ENCODE measurements around the gene SLC29A2.

DNA sequence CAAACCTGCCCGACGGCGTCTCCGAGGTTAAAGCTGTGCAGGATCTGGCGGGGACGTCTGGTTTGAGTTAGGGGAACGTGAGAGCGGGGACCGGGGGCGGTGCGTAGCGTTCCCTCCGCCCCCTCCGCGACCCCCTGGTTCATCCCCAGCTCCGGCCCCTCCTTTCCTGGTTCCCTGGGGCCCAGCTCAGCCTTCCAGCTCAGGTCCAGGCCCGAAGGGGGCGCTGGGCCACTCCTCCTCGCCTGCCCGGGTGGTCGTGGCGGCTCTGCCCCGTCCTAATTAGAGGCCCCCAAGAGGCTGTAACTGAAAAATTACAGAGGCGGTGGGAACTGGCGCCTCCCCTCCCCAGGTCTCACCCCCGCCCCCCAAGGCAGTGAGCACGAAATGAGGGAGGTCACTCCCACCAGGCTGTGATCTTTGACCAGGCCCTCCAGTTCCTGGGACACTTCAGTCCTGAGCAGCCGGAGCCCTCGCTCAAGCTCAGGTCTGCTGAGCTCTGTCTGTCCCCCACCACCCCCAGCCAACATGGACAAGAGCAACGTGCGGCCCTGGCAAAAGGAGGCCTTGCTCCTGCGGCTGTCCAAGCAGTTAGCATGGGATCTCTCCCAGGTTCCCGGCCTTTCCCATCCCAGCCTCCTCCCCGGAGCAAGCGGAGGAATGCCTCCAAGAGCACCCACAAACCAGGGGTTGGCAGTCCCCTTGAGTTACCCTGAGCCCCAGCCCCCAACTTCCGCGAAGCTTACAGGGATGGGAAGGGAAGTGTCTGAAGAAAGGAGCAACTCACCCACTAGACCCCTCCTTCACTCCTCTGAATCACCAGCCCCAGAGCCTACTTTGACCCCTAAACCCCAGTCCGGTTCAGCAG is 58.0 kb downstream of the SLC29A2 start:
- TF ChIP-seq, protein P1, sequence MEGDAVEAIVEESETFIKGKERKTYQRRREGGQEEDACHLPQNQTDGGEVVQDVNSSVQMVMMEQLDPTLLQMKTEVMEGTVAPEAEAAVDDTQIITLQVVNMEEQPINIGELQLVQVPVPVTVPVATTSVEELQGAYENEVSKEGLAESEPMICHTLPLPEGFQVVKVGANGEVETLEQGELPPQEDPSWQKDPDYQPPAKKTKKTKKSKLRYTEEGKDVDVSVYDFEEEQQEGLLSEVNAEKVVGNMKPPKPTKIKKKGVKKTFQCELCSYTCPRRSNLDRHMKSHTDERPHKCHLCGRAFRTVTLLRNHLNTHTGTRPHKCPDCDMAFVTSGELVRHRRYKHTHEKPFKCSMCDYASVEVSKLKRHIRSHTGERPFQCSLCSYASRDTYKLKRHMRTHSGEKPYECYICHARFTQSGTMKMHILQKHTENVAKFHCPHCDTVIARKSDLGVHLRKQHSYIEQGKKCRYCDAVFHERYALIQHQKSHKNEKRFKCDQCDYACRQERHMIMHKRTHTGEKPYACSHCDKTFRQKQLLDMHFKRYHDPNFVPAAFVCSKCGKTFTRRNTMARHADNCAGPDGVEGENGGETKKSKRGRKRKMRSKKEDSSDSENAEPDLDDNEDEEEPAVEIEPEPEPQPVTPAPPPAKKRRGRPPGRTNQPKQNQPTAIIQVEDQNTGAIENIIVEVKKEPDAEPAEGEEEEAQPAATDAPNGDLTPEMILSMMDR (tag by site-specific recombination; IDR thresholded peaks at IDR 0.05) = no peak
- no peak for TF ChIP-seq ZNF121 (tag by site-specific recombination; IDR thresholded peaks at IDR 0.05)
- TF ChIP-seq ZNF274 (IDR thresholded peaks at IDR 0.05; ENCODE audit: low read length) = no peak
- no peak for TF ChIP-seq ZNF274 (tag by site-specific recombination; IDR thresholded peaks at IDR 0.05; ENCODE audit: borderline replicate concordance)
- TF ChIP-seq GLIS2 (tag by site-specific recombination; IDR thresholded peaks at IDR 0.05) = peak; percentile 49; the same call in 1 of the 2 replicates
- no peak for TF ChIP-seq ZNF175 (tag by site-specific recombination; IDR thresholded peaks at IDR 0.05)
- no peak for TF ChIP-seq KLF9 (tag by site-specific recombination; IDR thresholded peaks at IDR 0.05; ENCODE audit: low read depth)
- TF ChIP-seq, protein P2, sequence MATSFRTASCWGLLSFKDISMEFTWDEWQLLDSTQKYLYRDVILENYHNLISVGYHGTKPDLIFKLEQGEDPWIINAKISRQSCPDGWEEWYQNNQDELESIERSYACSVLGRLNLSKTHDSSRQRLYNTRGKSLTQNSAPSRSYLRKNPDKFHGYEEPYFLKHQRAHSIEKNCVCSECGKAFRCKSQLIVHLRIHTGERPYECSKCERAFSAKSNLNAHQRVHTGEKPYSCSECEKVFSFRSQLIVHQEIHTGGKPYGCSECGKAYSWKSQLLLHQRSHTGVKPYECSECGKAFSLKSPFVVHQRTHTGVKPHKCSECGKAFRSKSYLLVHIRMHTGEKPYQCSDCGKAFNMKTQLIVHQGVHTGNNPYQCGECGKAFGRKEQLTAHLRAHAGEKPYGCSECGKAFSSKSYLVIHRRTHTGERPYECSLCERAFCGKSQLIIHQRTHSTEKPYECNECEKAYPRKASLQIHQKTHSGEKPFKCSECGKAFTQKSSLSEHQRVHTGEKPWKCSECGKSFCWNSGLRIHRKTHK (tag by site-specific recombination; IDR thresholded peaks at IDR 0.05) = no peak

Data from HEK293 (cell line).